OCI-LY3 (cell line): ENCODE data around the gene BTG2.
A peak's percentile ranks its signal among the peaks of the same experiment; 100 is the strongest.

Experiments used
- H2AFZ ChIP-seq: fragments of 200-600, 300-600 bp; shearing (Covaris generic); 2 replicates; pipeline ENCODE4 v1.6.0; 2014; ENCODE audit warnings: antibody characterized with exemption, low read depth, low read length
- H3K27ac ChIP-seq: fragments of 200-600, 300-600 bp; sonication (generic); 2 replicates; pipeline ENCODE4 v1.5.1; 2014; ENCODE audit warnings: mild to moderate bottlenecking, low read length, moderate library complexity, mixed read lengths
- H3K27me3 ChIP-seq: fragments of 200-600, 300-600 bp; sonication (generic); 2 replicates; pipeline ENCODE4 v1.6.1; 2014; ENCODE audit warnings: low read depth, low read length, mixed read lengths
- H3K36me3 ChIP-seq: fragments of 200-600, 300-600 bp; sonication (generic); replicated peaks from 2 replicates; pipeline ENCODE3; 2014; ENCODE audit warnings: low read depth, low read length, mixed read lengths
- H3K4me1 ChIP-seq: fragments of 300-600, 200-600 bp; sonication (generic); 2 replicates; pipeline ENCODE4 v1.6.1; 2014; ENCODE audit warnings: low read length, mixed read lengths
- H3K4me2 ChIP-seq: fragments of 200-600, 300-600 bp; sonication (generic); 2 replicates; pipeline ENCODE4 v1.6.1; 2014; ENCODE audit warnings: low read length, mixed read lengths
- H3K4me3 ChIP-seq: fragments of 300-600, 200-600 bp; sonication (generic); 2 replicates; pipeline ENCODE4 v1.5.1; 2014; ENCODE audit warnings: antibody characterized with exemption, mild to moderate bottlenecking, low read length, moderate library complexity
- H3K79me2 ChIP-seq: fragments of 300-600, 200-600 bp; shearing (Covaris generic); 2 replicates; pipeline ENCODE4 v1.6.1; 2014; ENCODE audit warnings: mild to moderate bottlenecking, low read length, mixed read lengths
- H3K9ac ChIP-seq: fragments of 300-600, 200-600 bp; shearing (Covaris generic); 2 replicates; pipeline ENCODE4 v1.6.0; 2014; ENCODE audit warnings: mild to moderate bottlenecking, low read length, moderate library complexity
- H3K9me3 ChIP-seq: fragments of 200-600, 300-600 bp; shearing (Covaris generic); 2 replicates; pipeline ENCODE4 v1.6.1; 2014; ENCODE audit warnings: low read length, mixed read lengths; ENCODE audit not compliant: insufficient read depth
- H4K20me1 ChIP-seq: fragments of 200-600, 300-600 bp; sonication (generic); 2 replicates; pipeline ENCODE4 v1.6.1; 2016; ENCODE audit warnings: low read length, mixed read lengths; ENCODE audit not compliant: insufficient read depth
- CTCF ChIP-seq: fragments of 200-600, 300-600 bp; sonication (generic); IDR thresholded peaks from 2 replicates; pipeline ENCODE4 v1.5.1; 2014; ENCODE audit warnings: antibody characterized with exemption, low read length, low read depth
- EZH2phosphoT487 ChIP-seq: fragments of 200-600 bp; shearing (Covaris generic); IDR thresholded peaks from 2 replicates; pipeline ENCODE4 v1.6.1; 2018; ENCODE audit warnings: antibody characterized with exemption, mixed run types, low read depth

The BTG2 gene

GRCh38 chr1:203326830-203327683, 21.7 kb downstream of the BTG2 start:
- Histone ChIP-seq H3K4me3 (peak overlapping the region; percentile 73), H2AFZ (peak overlapping the region; percentile 5; the same call in 1 of the 2 replicates), H3K4me1 (peaks cover 68% of the 10 kb centered on the region), H3K4me2 (peak overlapping the region; percentile 80), H4K20me1 (no peaks in the 10 kb centered on the region), H3K9ac (peak overlapping the region; percentile 74), H3K27me3 (no peaks in the 10 kb centered on the region), H3K27ac (peak overlapping the region; percentile 84), H3K79me2 (no peaks in the 10 kb centered on the region), H3K36me3 (no peaks in the 10 kb centered on the region), H3K9me3 (no peaks in the 10 kb centered on the region; the same call in 1 of the 2 replicates)
- TF ChIP-seq EZH2phosphoT487: no peak
- no peak for TF ChIP-seq CTCF

- TF ChIP-seq CTCF: peak; percentile 85
- TF ChIP-seq EZH2phosphoT487: no peak
- Histone ChIP-seq H3K9ac (peak overlapping the region; percentile 71), H2AFZ (peak overlapping the region; percentile 5; the same call in 1 of the 2 replicates), H3K27me3 (no peaks in the 10 kb centered on the region), H3K27ac (peak overlapping the region; percentile 84), H3K36me3 (no peaks in the 10 kb centered on the region), H3K9me3 (no peaks in the 10 kb centered on the region; the same call in 1 of the 2 replicates), H3K4me2 (peak overlapping the region; percentile 63), H3K79me2 (no peaks in the 10 kb centered on the region), H4K20me1 (no peaks in the 10 kb centered on the region), H3K4me1 (peaks cover 60% of the 10 kb centered on the region), H3K4me3 (peak overlapping the region; percentile 73)
Observed at GRCh38 chr1:203327684-203328457, 22.6 kb downstream of the BTG2 start.

GRCh38 chr1:203328714-203329122, 23.4 kb downstream of the BTG2 start:
- no peak overlapping the region for H3K4me3 ChIP-seq
- peak overlapping the region; percentile 63 for H3K4me2 ChIP-seq
- H3K4me1 ChIP-seq: peaks cover 52% of the 10 kb centered on the region
- H3K79me2 ChIP-seq: no peaks in the 10 kb centered on the region
- no peak overlapping the region for H3K27ac ChIP-seq
- no peaks in the 10 kb centered on the region; the same call in 1 of the 2 replicates for H3K9me3 ChIP-seq
- no peak overlapping the region for H3K9ac ChIP-seq
- H4K20me1 ChIP-seq: no peaks in the 10 kb centered on the region
- no peak overlapping the region for H2AFZ ChIP-seq
- no peaks in the 10 kb centered on the region for H3K36me3 ChIP-seq
- TF ChIP-seq EZH2phosphoT487 (no peak), CTCF (no peak; the same call in 1 of the 2 replicates)
- no peaks in the 10 kb centered on the region for H3K27me3 ChIP-seq

GRCh38 chr1:203331224-203331623, 25.9 kb downstream of the BTG2 start:
- peaks cover 27% of the 10 kb centered on the region for H3K4me1 ChIP-seq
- H3K9ac ChIP-seq: no peak overlapping the region
- no peak overlapping the region for H3K4me2 ChIP-seq
- H4K20me1 ChIP-seq: no peaks in the 10 kb centered on the region
- H3K27ac ChIP-seq: no peak overlapping the region
- H3K27me3 ChIP-seq: no peaks in the 10 kb centered on the region
- H3K36me3 ChIP-seq: no peaks in the 10 kb centered on the region
- TF ChIP-seq CTCF (no peak), EZH2phosphoT487 (no peak)
- H3K4me3 ChIP-seq: no peak overlapping the region
- H3K79me2 ChIP-seq: no peaks in the 10 kb centered on the region
- H3K9me3 ChIP-seq: no peaks in the 10 kb centered on the region
- no peak overlapping the region for H2AFZ ChIP-seq
